ENCODE measurements around the gene C1orf216. TPM values are rescaled to one million over a fixed set of nuclear protein-coding genes. Genes with fewer than 3 reads are reported as not detected.
"Not testable (repeated sequence)": the region's sequence is repeated elsewhere in the genome, so short reads cannot be mapped to it uniquely, and the experiment has no call there.

C1orf216 gene
- total RNA-seq, 1 donor from 2014 or later: 14.3 TPM

GRCh38 chr1:35692317-35692716, 26.4 kb downstream of the C1orf216 start:
- DNase-seq (no peak), ATAC-seq (no peak)
- H3K4me3 ChIP-seq: no peak overlapping the region
- no peaks in the 10 kb centered on the region for H3K9me3 ChIP-seq
- intact Hi-C loops (cut with DNase I): no loop called here
- no peaks in the 10 kb centered on the region for H3K4me1 ChIP-seq
- H3K27me3 ChIP-seq (ENCODE audit: low read depth): peaks cover 14% of the 10 kb centered on the region
- TF ChIP-seq CTCF (IDR thresholded peaks at IDR 0.05): no peak
- H3K27ac ChIP-seq: no peak overlapping the region
- H3K36me3 ChIP-seq: no peaks in the 10 kb centered on the region

GRCh38 chr1:35691571-35692220, 27.0 kb downstream of the C1orf216 start:
- ATAC-seq (no peak), DNase-seq (no peak)
- intact Hi-C loops (cut with DNase I): no loop called here
- Histone ChIP-seq H3K27me3 (ENCODE audit: low read depth) (peaks cover 11% of the 10 kb centered on the region), H3K4me3 (no peak overlapping the region), H3K4me1 (no peaks in the 10 kb centered on the region), H3K9me3 (no peaks in the 10 kb centered on the region), H3K36me3 (no peaks in the 10 kb centered on the region), H3K27ac (no peak overlapping the region)
- TF ChIP-seq CTCF (IDR thresholded peaks at IDR 0.05): no peak

- Histone ChIP-seq H3K27me3 (ENCODE audit: low read depth) (peaks cover 5% of the 10 kb centered on the region), H3K9me3 (no peaks in the 10 kb centered on the region), H3K4me1 (no peaks in the 10 kb centered on the region), H3K36me3 (no peaks in the 10 kb centered on the region), H3K4me3 (no peak overlapping the region), H3K27ac (no peak overlapping the region)
- ATAC-seq (no peak), DNase-seq (no peak)
- intact Hi-C loops (cut with DNase I): no loop called here
- no peak for TF ChIP-seq CTCF (IDR thresholded peaks at IDR 0.05)
Measured at GRCh38 chr1:35691080-35691479, 27.6 kb downstream of the C1orf216 start.

- H3K27ac ChIP-seq; intact Hi-C loops (cut with DNase I); H3K9me3 ChIP-seq; H3K36me3 ChIP-seq; ATAC-seq; H3K27me3 ChIP-seq (ENCODE audit: low read depth); DNase-seq; H3K4me3 ChIP-seq; H3K4me1 ChIP-seq: not testable (repeated sequence)
Measured at GRCh38 chr1:35690103-35690502, 28.6 kb downstream of the C1orf216 start.

- no peaks in the 10 kb centered on the region for H3K9me3 ChIP-seq
- H3K27ac ChIP-seq: no peak overlapping the region
- DNase-seq (no peak), ATAC-seq (no peak)
- H3K36me3 ChIP-seq: no peaks in the 10 kb centered on the region
- no peak for TF ChIP-seq CTCF (IDR thresholded peaks at IDR 0.05)
- H3K27me3 ChIP-seq (ENCODE audit: low read depth): peaks cover 3% of the 10 kb centered on the region
- intact Hi-C loops (cut with DNase I): no loop called here
- H3K4me1 ChIP-seq: no peaks in the 10 kb centered on the region
- no peak overlapping the region for H3K4me3 ChIP-seq
Measured at GRCh38 chr1:35688161-35688560, 30.5 kb downstream of the C1orf216 start.

GRCh38 chr1:35683012-35683411, 35.7 kb downstream of the C1orf216 start:
- intact Hi-C loops (cut with DNase I): no loop called here
- DNase-seq: no peak
- Histone ChIP-seq H3K9me3 (no peaks in the 10 kb centered on the region), H3K4me1 (no peaks in the 10 kb centered on the region), H3K36me3 (no peaks in the 10 kb centered on the region), H3K27ac (no peak overlapping the region), H3K27me3 (ENCODE audit: low read depth) (peaks cover 3% of the 10 kb centered on the region), H3K4me3 (no peak overlapping the region)
- no peak for ATAC-seq
- TF ChIP-seq CTCF (IDR thresholded peaks at IDR 0.05): no peak
